SIG-M5 treated with dmso at 0.1 percent for 504 hours (cell line): Measurements from ENCODE around the gene SNAI1.
"Not testable (repeated sequence)": the region's sequence is repeated elsewhere in the genome, so short reads cannot be mapped to it uniquely, and the experiment has no call there.

Experiments
- DNase-seq: peaks from one replicate; lab custom pipeline; 2025; ENCODE audit not compliant: unreplicated experiment; lab: John Stamatoyannopoulos, UW

Gene SNAI1

GRCh38 chr20:49961413-49961812 lies 21.4 kb upstream of the SNAI1 start:
- DNase-seq = no peak

DNA sequence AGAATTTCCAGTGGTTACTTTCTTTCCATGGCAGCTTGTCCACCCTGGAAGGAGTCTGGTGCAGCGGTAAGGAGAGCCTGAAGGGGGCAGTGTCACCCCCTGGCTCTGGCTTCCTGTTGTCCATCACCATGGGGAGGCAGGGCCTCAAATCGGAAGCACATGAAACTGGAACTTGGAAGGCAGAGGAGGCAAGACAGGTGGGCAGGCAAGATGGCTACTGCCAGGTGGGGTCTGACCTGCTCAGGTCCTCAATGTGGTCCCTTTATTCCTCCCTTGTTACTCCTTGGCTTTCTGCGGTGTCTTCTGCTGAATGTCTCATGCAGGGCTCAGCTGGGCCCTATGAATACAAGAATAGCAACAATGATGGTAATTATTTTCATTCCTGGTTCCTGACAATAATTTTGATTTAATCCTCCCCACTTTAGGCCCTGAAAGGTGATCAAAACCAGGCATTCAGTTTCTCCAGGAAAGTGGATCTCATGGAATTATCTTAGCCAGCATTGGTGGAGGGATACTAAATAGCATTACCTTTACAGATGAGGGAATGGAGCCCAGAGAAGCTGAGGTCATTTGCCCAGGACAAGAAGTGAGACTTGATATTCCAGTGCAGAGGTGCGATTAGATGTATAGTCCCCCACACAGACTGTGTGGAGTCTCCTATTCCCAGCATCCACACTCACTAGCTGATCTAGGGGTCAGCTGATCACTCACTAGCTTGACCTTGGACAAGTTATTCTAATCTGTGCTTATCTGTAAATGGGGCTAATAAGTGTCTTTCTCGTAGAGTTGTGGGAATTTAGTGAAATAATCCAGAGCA lies 17.6 kb upstream of the SNAI1 start:
- DNase-seq = peak; percentile 76

DNA sequence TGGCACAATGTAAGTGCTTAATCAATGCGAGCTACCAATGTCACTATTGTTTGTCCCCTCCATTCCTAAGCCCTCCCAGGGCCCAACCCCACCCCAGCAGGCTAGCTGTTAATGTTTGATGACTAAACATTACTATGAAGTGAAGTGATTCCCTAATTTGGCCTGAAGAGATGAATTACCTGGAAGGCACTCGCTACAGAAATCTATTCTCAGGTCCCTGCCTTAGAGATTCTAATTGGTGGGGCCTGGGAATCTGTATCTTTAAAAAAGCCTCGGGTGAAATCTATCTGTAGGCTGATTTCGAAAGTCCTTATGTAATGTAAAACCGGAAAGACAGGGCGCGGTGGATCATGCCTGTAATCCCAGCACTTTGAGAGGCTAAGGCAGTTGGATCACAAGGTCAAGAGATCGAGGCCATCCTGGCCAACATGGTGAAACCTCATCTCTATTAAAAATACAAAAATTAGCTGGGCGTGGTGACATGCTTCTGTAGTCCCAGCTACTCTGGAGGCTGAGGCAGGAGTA lies 16.9 kb upstream of the SNAI1 start:
- DNase-seq = peak; percentile 33

DNA sequence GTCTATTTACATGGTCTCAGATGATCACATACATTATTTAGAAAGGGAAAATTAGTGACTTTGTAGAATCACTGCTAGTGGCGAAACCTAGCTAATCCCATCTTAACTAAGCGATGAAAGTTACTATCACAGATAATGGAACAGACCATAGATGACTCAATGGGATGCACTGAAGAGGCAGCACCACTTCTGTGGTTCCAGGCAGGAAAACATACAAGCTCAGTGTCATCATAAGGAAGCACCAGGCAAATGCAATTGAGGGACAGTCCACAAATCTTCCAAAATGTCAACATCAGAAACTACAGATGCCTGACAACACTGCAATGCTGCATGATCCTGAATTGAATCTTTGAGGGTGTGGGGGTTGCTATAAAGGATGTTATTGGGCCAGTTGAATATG lies 15.9 kb upstream of the SNAI1 start:
- DNase-seq = no peak

GRCh38 chr20:49969234-49969633 lies 13.5 kb upstream of the SNAI1 start:
- peak; percentile 20 for DNase-seq

DNA sequence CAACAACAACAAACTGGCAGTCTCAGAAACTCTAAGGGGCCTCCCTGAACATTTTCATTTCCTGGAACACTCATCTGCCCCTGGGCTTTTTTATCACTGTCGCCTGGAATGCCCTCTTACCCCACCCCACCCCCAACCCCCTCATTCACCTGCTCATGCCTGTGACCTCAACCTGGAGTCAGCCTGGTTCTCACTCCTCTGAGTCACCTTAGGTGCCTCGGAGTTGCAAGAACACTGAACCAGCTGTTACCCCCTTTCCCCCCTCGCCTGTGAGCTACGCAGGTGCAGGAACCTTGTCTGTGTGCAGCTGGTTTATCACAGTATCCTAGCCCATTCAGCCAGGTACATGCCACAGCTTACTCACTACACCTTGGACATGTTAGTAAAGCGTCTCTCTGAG lies 12.8 kb upstream of the SNAI1 start:
- no peak for DNase-seq

- DNase-seq = no peak
These were observed 12.3 kb upstream of the SNAI1 start for GRCh38 chr20:49970498-49970897.

DNA sequence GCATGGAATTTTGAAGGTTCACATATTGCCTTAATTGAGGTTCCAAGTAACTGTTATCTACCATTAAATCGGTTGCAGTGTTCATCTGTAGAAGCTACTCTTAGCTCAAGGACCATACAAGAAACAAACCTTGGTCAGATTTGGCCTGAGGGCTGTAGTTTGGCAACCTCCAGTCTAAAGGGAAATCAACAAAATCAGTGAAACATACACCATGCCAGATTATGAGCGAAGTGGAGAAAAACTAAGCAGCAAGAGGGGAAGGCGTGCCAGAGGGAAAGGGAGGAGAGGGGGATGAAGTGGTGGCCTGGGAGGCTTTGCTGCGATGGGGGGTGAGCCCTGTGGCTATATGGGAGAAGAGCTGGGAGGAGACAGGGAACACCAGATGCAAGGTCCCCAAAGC lies 8.8 kb upstream of the SNAI1 start:
- DNase-seq = no peak

GRCh38 chr20:49976542-49976941 lies 6.2 kb upstream of the SNAI1 start:
- DNase-seq = no peak

DNA sequence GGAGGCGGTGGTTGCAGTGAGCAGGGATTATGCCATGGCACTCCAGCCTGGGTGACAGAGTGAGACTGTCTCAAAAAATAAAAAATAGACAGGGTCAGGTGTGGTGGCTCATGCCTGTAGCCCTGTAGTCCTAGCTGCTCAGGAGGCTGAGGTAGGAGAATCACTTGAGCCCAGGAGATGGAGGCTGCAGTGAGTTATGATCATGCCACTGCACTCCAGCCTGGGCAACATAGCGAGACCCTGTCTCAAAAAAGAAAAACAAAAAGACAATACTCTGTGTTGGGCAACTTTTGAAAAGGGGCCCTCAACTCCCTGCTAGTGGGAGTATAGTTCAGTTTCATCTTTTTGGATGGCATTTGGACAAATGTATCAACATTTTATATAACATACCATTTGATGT lies 5.0 kb upstream of the SNAI1 start:
- not testable (repeated sequence) for DNase-seq

DNA sequence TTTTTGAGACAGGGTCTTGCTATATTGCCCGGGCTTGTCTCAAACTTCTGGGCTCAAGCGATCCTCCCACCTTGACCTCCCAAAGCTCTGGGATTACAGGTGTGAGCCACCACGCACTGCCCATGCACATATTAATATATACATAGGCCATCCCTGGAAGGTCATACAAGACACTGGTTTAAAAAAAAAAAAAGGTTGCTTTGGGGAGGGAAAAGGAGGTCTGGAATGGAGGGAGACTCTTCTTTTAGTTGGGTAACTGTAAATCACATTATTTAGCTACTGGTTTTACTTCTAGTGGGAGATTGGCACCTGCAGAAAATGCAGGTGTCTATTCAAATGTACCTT lies 4.1 kb upstream of the SNAI1 start:
- no peak for DNase-seq

- DNase-seq = peak; percentile 25
These were observed 3.5 kb upstream of the SNAI1 start for GRCh38 chr20:49979030-49979832.

DNA sequence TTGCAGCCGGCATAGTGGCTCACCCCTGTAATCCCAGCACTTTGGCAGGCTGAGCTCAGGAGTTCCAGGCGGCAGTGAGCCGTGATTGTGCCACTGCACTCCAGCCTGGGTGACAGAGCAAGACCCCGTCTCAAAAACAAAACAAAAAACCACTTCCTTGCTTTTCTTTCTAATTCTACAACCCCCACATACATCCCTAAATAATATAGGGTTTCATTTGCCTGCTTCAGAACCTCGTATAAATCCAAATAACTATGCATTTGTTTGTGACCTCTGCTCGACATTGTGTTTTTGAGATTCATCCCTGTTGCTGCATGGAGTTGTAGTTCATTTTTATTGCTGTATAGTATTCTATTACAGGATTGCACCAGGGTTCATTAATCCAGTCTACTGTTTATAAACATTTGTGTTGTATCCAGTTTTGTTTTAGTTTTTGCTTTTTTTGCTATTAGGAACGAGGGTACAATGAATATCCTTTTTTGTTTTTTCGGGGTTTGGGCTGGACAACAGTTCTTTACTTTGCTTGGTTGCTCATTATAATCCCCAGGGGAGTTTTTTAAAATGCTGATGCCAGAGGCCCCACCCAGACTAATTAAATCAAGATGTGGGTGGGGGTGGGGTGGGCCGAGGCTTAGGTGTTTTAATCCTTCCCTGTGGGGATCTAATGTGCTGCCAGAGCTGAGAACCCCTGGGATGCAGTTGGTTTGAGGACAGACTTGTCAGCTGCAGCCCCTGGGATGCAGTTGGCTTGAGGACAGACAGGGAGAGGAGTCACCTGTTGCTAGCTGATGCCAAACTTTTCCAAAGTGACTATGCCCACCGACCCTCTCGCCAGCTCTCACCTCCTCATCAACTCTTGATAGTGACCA lies 2.4 kb upstream of the SNAI1 start:
- DNase-seq = no peak

- DNase-seq = no peak
These were observed 1.3 kb upstream of the SNAI1 start for GRCh38 chr20:49981218-49982071.

DNA sequence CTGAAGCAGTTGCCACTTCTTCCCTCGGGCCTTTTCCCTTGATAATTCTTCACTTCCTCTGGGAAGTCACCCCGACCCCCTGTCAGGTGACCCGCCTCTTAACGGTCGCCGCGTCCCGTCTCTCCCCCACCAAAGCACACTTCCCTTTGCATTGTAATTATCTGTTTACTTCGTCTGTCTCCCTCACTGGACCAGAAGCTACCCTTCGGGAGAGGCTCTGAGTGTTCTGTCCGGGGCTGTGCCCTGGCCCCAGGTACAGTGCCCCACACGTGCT lies 771 bp upstream of the SNAI1 start:
- DNase-seq = no peak

- no peak for DNase-seq
These were observed 505 bp downstream of the SNAI1 start for GRCh38 chr20:49983123-49983847.

DNA sequence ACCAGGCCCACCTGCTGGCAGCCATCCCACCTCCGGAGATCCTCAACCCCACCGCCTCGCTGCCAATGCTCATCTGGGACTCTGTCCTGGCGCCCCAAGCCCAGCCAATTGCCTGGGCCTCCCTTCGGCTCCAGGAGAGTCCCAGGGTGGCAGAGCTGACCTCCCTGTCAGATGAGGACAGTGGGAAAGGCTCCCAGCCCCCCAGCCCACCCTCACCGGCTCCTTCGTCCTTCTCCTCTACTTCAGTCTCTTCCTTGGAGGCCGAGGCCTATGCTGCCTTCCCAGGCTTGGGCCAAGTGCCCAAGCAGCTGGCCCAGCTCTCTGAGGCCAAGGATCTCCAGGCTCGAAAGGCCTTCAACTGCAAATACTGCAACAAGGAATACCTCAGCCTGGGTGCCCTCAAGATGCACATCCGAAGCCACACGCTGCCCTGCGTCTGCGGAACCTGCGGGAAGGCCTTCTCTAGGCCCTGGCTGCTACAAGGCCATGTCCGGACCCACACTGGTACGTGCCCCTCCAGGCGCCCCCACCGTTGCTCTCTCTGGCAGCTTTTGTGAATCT lies 1.1 kb downstream of the SNAI1 start:
- no peak for DNase-seq

DNA sequence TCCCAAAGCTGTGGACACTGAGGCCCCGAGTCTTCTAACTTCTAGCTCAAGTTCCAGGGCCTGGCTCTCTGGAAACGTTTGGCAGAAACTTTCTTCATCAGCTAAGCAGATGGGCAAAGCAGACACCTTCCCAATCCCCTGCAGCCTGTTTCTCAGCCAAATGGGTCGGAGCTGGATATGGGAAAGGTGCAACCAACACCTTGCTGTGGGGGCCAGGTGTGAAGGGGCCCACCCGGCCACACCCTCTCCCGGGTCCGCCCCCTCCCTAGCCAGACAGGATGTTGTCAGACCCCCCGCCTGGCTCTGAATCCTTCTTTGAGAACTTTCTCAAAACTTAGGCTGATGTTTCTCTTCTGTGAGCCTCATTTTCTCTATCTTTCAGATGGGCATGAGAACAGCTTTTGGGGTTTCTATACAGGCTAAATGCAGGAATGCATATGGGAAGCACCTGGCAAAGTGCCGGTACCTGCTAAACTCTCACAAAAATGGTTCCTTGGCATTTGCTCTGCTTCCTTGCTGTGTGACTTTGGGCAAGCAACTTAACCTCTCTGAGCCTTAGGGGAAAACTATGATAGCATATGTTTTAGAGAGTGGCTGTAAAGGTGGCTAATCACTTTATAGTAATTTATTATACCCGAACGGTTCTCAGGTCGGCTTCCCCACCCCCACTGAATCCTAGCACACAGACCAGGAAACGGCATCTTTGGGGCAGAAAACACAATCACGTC lies 1.8 kb downstream of the SNAI1 start:
- no peak for DNase-seq

DNA sequence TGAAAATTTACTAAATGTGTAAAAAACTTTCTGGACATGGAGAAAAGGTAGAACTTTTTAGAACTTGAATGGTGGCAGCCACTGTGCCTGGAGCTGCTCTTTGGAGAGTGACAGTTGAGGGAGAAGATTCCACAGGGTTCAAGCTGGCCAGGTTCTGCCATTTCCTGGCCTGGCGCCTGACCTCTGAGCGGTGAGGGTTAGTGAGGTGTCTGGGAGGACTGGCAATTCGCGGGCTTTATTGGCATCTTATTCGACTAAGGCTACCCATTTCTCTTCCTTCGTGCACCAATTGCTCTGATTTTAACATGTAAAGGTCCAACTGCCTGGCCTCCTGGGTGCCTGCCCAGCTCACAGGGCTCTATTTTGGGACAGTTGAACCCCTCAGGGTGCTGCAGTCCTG lies 2.4 kb downstream of the SNAI1 start:
- no peak for DNase-seq
